Measurements from ENCODE around the gene HMGN3.

Gene HMGN3

GRCh38 chr6:79184086-79184485 is 50.4 kb downstream of the HMGN3 start:
- H3K9me3 ChIP-seq (ENCODE audit: control insufficient read depth in 1 of 2, low read length in 2 of 2), result no peaks in the 10 kb centered on the region
- no peaks in the 10 kb centered on the region for H3K27me3 ChIP-seq (ENCODE audit: low read depth, low read length)
- H3K27ac ChIP-seq (ENCODE audit: low read length), result no peak overlapping the region
- H3K4me3 ChIP-seq (ENCODE audit: low read depth in 1 of 2, low read length in 2 of 2), result no peak overlapping the region
- no peaks in the 10 kb centered on the region for H3K36me3 ChIP-seq (ENCODE audit: control insufficient read depth in 1 of 2, insufficient read depth in 2 of 2, low read length in 2 of 2)
- peaks cover 0 to 5% of the 10 kb centered on the region in 2 donors for H3K4me1 ChIP-seq (ENCODE audit: control insufficient read depth in 1 of 2, insufficient read depth in 2 of 2, low read length in 2 of 2)

GRCh38 chr6:79180052-79180451 is 54.4 kb downstream of the HMGN3 start:
- Histone ChIP-seq H3K27me3 (ENCODE audit: low read depth, low read length) (no peaks in the 10 kb centered on the region), H3K27ac (ENCODE audit: low read length) (no peak overlapping the region), H3K4me1 (ENCODE audit: control insufficient read depth in 1 of 2, insufficient read depth in 2 of 2, low read length in 2 of 2) (no peaks in the 10 kb centered on the region), H3K9me3 (ENCODE audit: control insufficient read depth in 1 of 2, low read length in 2 of 2) (peaks cover 0 to 4% of the 10 kb centered on the region in 2 donors), H3K4me3 (ENCODE audit: low read depth in 1 of 2, low read length in 2 of 2) (no peak overlapping the region), H3K36me3 (ENCODE audit: control insufficient read depth in 1 of 2, insufficient read depth in 2 of 2, low read length in 2 of 2) (no peaks in the 10 kb centered on the region)

- no peaks in the 10 kb centered on the region for H3K36me3 ChIP-seq (ENCODE audit: control insufficient read depth in 1 of 2, insufficient read depth in 2 of 2, low read length in 2 of 2)
- peaks cover 0 to 4% of the 10 kb centered on the region in 2 donors for H3K9me3 ChIP-seq (ENCODE audit: control insufficient read depth in 1 of 2, low read length in 2 of 2)
- no peaks in the 10 kb centered on the region for H3K27me3 ChIP-seq (ENCODE audit: low read depth, low read length)
- H3K4me1 ChIP-seq (ENCODE audit: control insufficient read depth in 1 of 2, insufficient read depth in 2 of 2, low read length in 2 of 2), result no peaks in the 10 kb centered on the region
- no peak overlapping the region for H3K4me3 ChIP-seq (ENCODE audit: low read depth in 1 of 2, low read length in 2 of 2)
- no peak overlapping the region for H3K27ac ChIP-seq (ENCODE audit: low read length)
Observed at GRCh38 chr6:79173378-79173777, 61.1 kb downstream of the HMGN3 start.

GRCh38 chr6:79170959-79171358 is 63.5 kb downstream of the HMGN3 start:
- Histone ChIP-seq H3K9me3 (ENCODE audit: control insufficient read depth in 1 of 2, low read length in 2 of 2) (no peaks in the 10 kb centered on the region), H3K4me3 (ENCODE audit: low read depth in 1 of 2, low read length in 2 of 2) (no peak overlapping the region), H3K27me3 (ENCODE audit: low read depth, low read length) (no peaks in the 10 kb centered on the region), H3K36me3 (ENCODE audit: control insufficient read depth in 1 of 2, insufficient read depth in 2 of 2, low read length in 2 of 2) (no peaks in the 10 kb centered on the region), H3K27ac (ENCODE audit: low read length) (no peak overlapping the region), H3K4me1 (ENCODE audit: control insufficient read depth in 1 of 2, insufficient read depth in 2 of 2, low read length in 2 of 2) (no peaks in the 10 kb centered on the region)

- Histone ChIP-seq H3K27ac (ENCODE audit: low read length) (no peak overlapping the region), H3K27me3 (ENCODE audit: low read depth, low read length) (no peaks in the 10 kb centered on the region), H3K36me3 (ENCODE audit: control insufficient read depth in 1 of 2, insufficient read depth in 2 of 2, low read length in 2 of 2) (no peaks in the 10 kb centered on the region), H3K4me1 (ENCODE audit: control insufficient read depth in 1 of 2, insufficient read depth in 2 of 2, low read length in 2 of 2) (no peaks in the 10 kb centered on the region), H3K4me3 (ENCODE audit: low read depth in 1 of 2, low read length in 2 of 2) (no peak overlapping the region), H3K9me3 (ENCODE audit: control insufficient read depth in 1 of 2, low read length in 2 of 2) (no peaks in the 10 kb centered on the region)
Observed at GRCh38 chr6:79170431-79170830, 64.1 kb downstream of the HMGN3 start.

GRCh38 chr6:79168695-79168980 is 65.8 kb downstream of the HMGN3 start:
- Histone ChIP-seq H3K4me1 (ENCODE audit: control insufficient read depth in 1 of 2, insufficient read depth in 2 of 2, low read length in 2 of 2) (no peaks in the 10 kb centered on the region), H3K36me3 (ENCODE audit: control insufficient read depth in 1 of 2, insufficient read depth in 2 of 2, low read length in 2 of 2) (no peaks in the 10 kb centered on the region), H3K4me3 (ENCODE audit: low read depth in 1 of 2, low read length in 2 of 2) (no peak overlapping the region), H3K9me3 (ENCODE audit: control insufficient read depth in 1 of 2, low read length in 2 of 2) (no peaks in the 10 kb centered on the region), H3K27ac (ENCODE audit: low read length) (no peak overlapping the region), H3K27me3 (ENCODE audit: low read depth, low read length) (no peaks in the 10 kb centered on the region)

- H3K9me3 ChIP-seq (ENCODE audit: control insufficient read depth in 1 of 2, low read length in 2 of 2), result no peaks in the 10 kb centered on the region
- no peaks in the 10 kb centered on the region for H3K36me3 ChIP-seq (ENCODE audit: control insufficient read depth in 1 of 2, insufficient read depth in 2 of 2, low read length in 2 of 2)
- H3K27me3 ChIP-seq (ENCODE audit: low read depth, low read length), result no peaks in the 10 kb centered on the region
- H3K27ac ChIP-seq (ENCODE audit: low read length), result no peak overlapping the region
- no peaks in the 10 kb centered on the region for H3K4me1 ChIP-seq (ENCODE audit: control insufficient read depth in 1 of 2, insufficient read depth in 2 of 2, low read length in 2 of 2)
- H3K4me3 ChIP-seq (ENCODE audit: low read depth in 1 of 2, low read length in 2 of 2), result no peak overlapping the region
Observed at GRCh38 chr6:79167931-79168694, 66.4 kb downstream of the HMGN3 start.

GRCh38 chr6:79159846-79160245 is 74.6 kb downstream of the HMGN3 start:
- H3K4me1 ChIP-seq (ENCODE audit: control insufficient read depth in 1 of 2, insufficient read depth in 2 of 2, low read length in 2 of 2), result no peaks in the 10 kb centered on the region
- no peak overlapping the region for H3K27ac ChIP-seq (ENCODE audit: low read length)
- no peak overlapping the region for H3K4me3 ChIP-seq (ENCODE audit: low read depth in 1 of 2, low read length in 2 of 2)
- H3K9me3 ChIP-seq (ENCODE audit: control insufficient read depth in 1 of 2, low read length in 2 of 2), result no peaks in the 10 kb centered on the region
- H3K36me3 ChIP-seq (ENCODE audit: control insufficient read depth in 1 of 2, insufficient read depth in 2 of 2, low read length in 2 of 2), result no peaks in the 10 kb centered on the region
- H3K27me3 ChIP-seq (ENCODE audit: low read depth, low read length), result no peaks in the 10 kb centered on the region

GRCh38 chr6:79158856-79159516 is 75.5 kb downstream of the HMGN3 start:
- H3K4me1 ChIP-seq (ENCODE audit: control insufficient read depth in 1 of 2, insufficient read depth in 2 of 2, low read length in 2 of 2), result no peaks in the 10 kb centered on the region
- no peaks in the 10 kb centered on the region for H3K36me3 ChIP-seq (ENCODE audit: control insufficient read depth in 1 of 2, insufficient read depth in 2 of 2, low read length in 2 of 2)
- no peak overlapping the region for H3K4me3 ChIP-seq (ENCODE audit: low read depth in 1 of 2, low read length in 2 of 2)
- no peaks in the 10 kb centered on the region for H3K9me3 ChIP-seq (ENCODE audit: control insufficient read depth in 1 of 2, low read length in 2 of 2)
- H3K27me3 ChIP-seq (ENCODE audit: low read depth, low read length), result no peaks in the 10 kb centered on the region
- H3K27ac ChIP-seq (ENCODE audit: low read length), result no peak overlapping the region

GRCh38 chr6:79157961-79158644 is 76.4 kb downstream of the HMGN3 start:
- Histone ChIP-seq H3K27ac (ENCODE audit: low read length) (no peak overlapping the region), H3K4me1 (ENCODE audit: control insufficient read depth in 1 of 2, insufficient read depth in 2 of 2, low read length in 2 of 2) (no peaks in the 10 kb centered on the region), H3K36me3 (ENCODE audit: control insufficient read depth in 1 of 2, insufficient read depth in 2 of 2, low read length in 2 of 2) (no peaks in the 10 kb centered on the region), H3K27me3 (ENCODE audit: low read depth, low read length) (no peaks in the 10 kb centered on the region), H3K4me3 (ENCODE audit: low read depth in 1 of 2, low read length in 2 of 2) (no peak overlapping the region), H3K9me3 (ENCODE audit: control insufficient read depth in 1 of 2, low read length in 2 of 2) (no peaks in the 10 kb centered on the region)

- Histone ChIP-seq H3K27me3 (ENCODE audit: low read depth, low read length) (no peaks in the 10 kb centered on the region), H3K4me3 (ENCODE audit: low read depth in 1 of 2, low read length in 2 of 2) (no peak overlapping the region), H3K9me3 (ENCODE audit: control insufficient read depth in 1 of 2, low read length in 2 of 2) (no peaks in the 10 kb centered on the region), H3K4me1 (ENCODE audit: control insufficient read depth in 1 of 2, insufficient read depth in 2 of 2, low read length in 2 of 2) (no peaks in the 10 kb centered on the region), H3K27ac (ENCODE audit: low read length) (no peak overlapping the region), H3K36me3 (ENCODE audit: control insufficient read depth in 1 of 2, insufficient read depth in 2 of 2, low read length in 2 of 2) (no peaks in the 10 kb centered on the region)
Observed at GRCh38 chr6:79152269-79152737, 82.2 kb downstream of the HMGN3 start.
